Trophoblast cell (in vitro differentiated cells and primary cell): ENCODE data around the gene ISM1.
A peak's percentile ranks its signal among the peaks of the same experiment; 100 is the strongest.

ENCODE experiments used
- DNase-seq, 2 donors: peaks; one replicate each; pipeline ENCODE4 v3.0.0-alpha.2; 2016
- H2AFZ ChIP-seq: 2 replicates; pipeline ENCODE4 v1.6.1; 2013; ENCODE audit warnings: low read length, moderate library complexity, mild to moderate bottlenecking; ENCODE audit not compliant: insufficient read depth, poor library complexity
- H2AK5ac ChIP-seq: 2 replicates; pipeline ENCODE4 v1.6.1; 2013; ENCODE audit warnings: mild to moderate bottlenecking, low read length
- H2BK120ac ChIP-seq: 2 replicates; pipeline ENCODE4 v1.6.1; 2013; ENCODE audit warnings: low read length, mild to moderate bottlenecking, moderate library complexity; ENCODE audit not compliant: insufficient read depth, poor library complexity
- H2BK12ac ChIP-seq: 2 replicates; pipeline ENCODE4 v1.6.1; 2013; ENCODE audit warnings: mild to moderate bottlenecking, low read length, moderate library complexity
- H2BK5ac ChIP-seq: 2 replicates; pipeline ENCODE4 v1.6.1; 2013; ENCODE audit warnings: low read length, low read depth, moderate library complexity, mild to moderate bottlenecking; ENCODE audit not compliant: poor library complexity
- H3K14ac ChIP-seq: 2 replicates; pipeline ENCODE4 v1.6.1; 2013; ENCODE audit warnings: mild to moderate bottlenecking, low read length
- H3K18ac ChIP-seq: 2 replicates; pipeline ENCODE4 v1.6.1; 2013; ENCODE audit warnings: mild to moderate bottlenecking, low read length
- H3K23ac ChIP-seq: 2 replicates; pipeline ENCODE4 v1.6.1; 2013; ENCODE audit warnings: low read length
- H3K27ac ChIP-seq: 2 replicates; pipeline ENCODE4 v1.5.1; 2013; ENCODE audit warnings: low read depth, mild to moderate bottlenecking, inconsistent platforms, low read length, moderate library complexity
- H3K27me3 ChIP-seq: 2 replicates; pipeline ENCODE4 v1.6.1; 2013; ENCODE audit warnings: inconsistent platforms, mild to moderate bottlenecking, low read length, moderate library complexity; ENCODE audit not compliant: insufficient read depth
- H3K36me3 ChIP-seq, 2 experiments: 1 replicate in 1 of 2; 2 replicates in 1 of 2; pipeline ENCODE4 v1.6.1; 2013; ENCODE audit warnings: low read length in 2 of 2, mild to moderate bottlenecking in 2 of 2, moderate library complexity in 1 of 2; ENCODE audit not compliant: insufficient read depth in 2 of 2, control insufficient read depth in 1 of 2
- H3K4ac ChIP-seq: 2 replicates; pipeline ENCODE4 v1.6.1; 2013; ENCODE audit warnings: low read depth, mild to moderate bottlenecking, low read length, moderate library complexity
- H3K4me1 ChIP-seq, 2 experiments: 1 replicate in 1 of 2; 2 replicates in 1 of 2; pipeline ENCODE4 v1.6.1; 2013; ENCODE audit warnings: low read length in 2 of 2, mild to moderate bottlenecking in 2 of 2, moderate library complexity in 1 of 2; ENCODE audit not compliant: insufficient read depth in 2 of 2, control insufficient read depth in 1 of 2
- H3K4me2 ChIP-seq: 2 replicates; pipeline ENCODE4 v1.6.1; 2013; ENCODE audit warnings: inconsistent platforms, mild to moderate bottlenecking, low read length, moderate library complexity
- H3K4me3 ChIP-seq: 2 replicates; pipeline ENCODE4 v1.5.1; 2013; ENCODE audit warnings: mild to moderate bottlenecking, low read depth, low read length, inconsistent platforms
- H3K79me1 ChIP-seq: one replicate; pipeline ENCODE4 v1.6.1; 2013; ENCODE audit warnings: low read length
- H3K79me2 ChIP-seq: 2 replicates; pipeline ENCODE4 v1.6.1; 2013; ENCODE audit warnings: low read length, mild to moderate bottlenecking; ENCODE audit not compliant: control insufficient read depth, insufficient read depth, poor library complexity
- H3K9ac ChIP-seq: 2 replicates; pipeline ENCODE4 v1.6.1; 2013; ENCODE audit warnings: mild to moderate bottlenecking, low read length
- H3K9me3 ChIP-seq: 2 replicates; pipeline ENCODE4 v1.6.1; 2013; ENCODE audit warnings: low read depth, mild to moderate bottlenecking, control low read depth, inconsistent platforms, low read length; ENCODE audit not compliant: insufficient read depth
- H4K12ac ChIP-seq: 2 replicates; pipeline ENCODE4 v1.6.1; 2013; ENCODE audit warnings: low read depth, mild to moderate bottlenecking, low read length, moderate library complexity
- H4K8ac ChIP-seq: 2 replicates; pipeline ENCODE4 v1.6.1; 2013; ENCODE audit warnings: low read depth, mild to moderate bottlenecking, low read length, moderate library complexity
- H4K91ac ChIP-seq: one replicate; pipeline ENCODE4 v1.6.1; 2013; ENCODE audit warnings: low read depth, mild to moderate bottlenecking, low read length, moderate library complexity
- WGBS: extraction: QIAGEN DNeasy Blood & Tissue Kit; methylation state at CpG from one replicate; pipeline ENCODE4 v1.1.7; 2013; ENCODE audit warnings: missing lambda C conversion rate; ENCODE audit not compliant: insufficient read length, insufficient coverage; ENCODE audit errors: extremely low coverage; 5-methylcytosine and 5-hydroxymethylcytosine counted together

ISM1 gene

DNA sequence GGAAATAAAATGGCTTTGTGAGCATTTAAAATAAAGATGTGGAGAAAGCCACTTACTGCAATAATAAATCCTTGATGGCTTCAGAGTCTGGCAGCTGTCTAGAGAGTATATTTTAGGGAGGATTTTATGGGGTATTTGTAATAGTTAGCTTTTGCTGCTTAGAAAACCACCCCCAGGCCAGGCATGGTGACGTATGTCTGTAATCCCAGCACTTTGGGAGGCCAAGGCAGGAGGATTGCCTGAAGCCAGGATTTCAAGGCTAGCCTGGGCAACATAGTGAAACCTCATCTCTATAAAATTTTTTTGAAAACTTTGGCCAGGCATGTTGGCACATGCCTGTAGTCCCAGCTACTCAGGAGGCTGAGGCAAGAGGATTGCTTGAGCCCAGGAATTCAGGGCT is 63.8 kb downstream of the ISM1 start:
- WGBS, result no CpG with 5 or more reads among the region's 1 CpG
- H3K4me1 ChIP-seq, result no peaks in the 10 kb centered on the region
- H2BK5ac ChIP-seq, result no peak overlapping the region
- no peak overlapping the region for H2AFZ ChIP-seq
- H3K4ac ChIP-seq, result no peak overlapping the region
- H3K79me1 ChIP-seq, result peaks cover 2% of the 10 kb centered on the region
- no peak overlapping the region for H3K18ac ChIP-seq
- no peaks in the 10 kb centered on the region for H3K79me2 ChIP-seq
- H4K91ac ChIP-seq, result no peak overlapping the region
- DNase-seq, result peak in 1 of 2 donors; percentile 11
- no peak overlapping the region for H4K12ac ChIP-seq
- no peak overlapping the region for H3K9ac ChIP-seq
- no peak overlapping the region for H3K4me3 ChIP-seq
- H3K27me3 ChIP-seq, result no peaks in the 10 kb centered on the region
- H2BK12ac ChIP-seq, result no peak overlapping the region
- H3K14ac ChIP-seq, result no peak overlapping the region
- no peak overlapping the region for H3K4me2 ChIP-seq
- H2AK5ac ChIP-seq, result no peak overlapping the region
- H3K27ac ChIP-seq, result no peak overlapping the region
- no peak overlapping the region for H2BK120ac ChIP-seq
- no peaks in the 10 kb centered on the region for H3K36me3 ChIP-seq
- no peak overlapping the region for H4K8ac ChIP-seq
- H3K9me3 ChIP-seq, result no peaks in the 10 kb centered on the region
- no peak overlapping the region for H3K23ac ChIP-seq

DNA sequence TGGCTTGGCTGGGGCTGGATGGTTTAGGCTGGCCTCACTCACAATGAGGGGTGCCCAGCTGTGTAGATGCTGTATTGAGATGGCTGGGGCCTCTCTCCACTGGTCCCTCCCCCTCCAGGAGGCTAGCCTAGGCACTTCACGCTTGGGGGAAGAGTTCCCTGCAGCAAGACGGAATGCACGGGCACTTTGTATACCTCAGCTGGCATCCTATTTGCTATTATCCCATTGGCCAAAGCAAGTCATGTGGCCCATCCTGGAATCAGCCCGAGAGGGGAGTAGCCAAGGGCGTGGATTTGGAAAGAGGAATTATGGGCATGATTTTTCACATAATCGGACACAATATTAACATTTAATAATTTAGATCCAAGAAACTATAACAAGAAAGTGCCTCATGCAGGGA is 64.3 kb downstream of the ISM1 start:
- no peak overlapping the region for H3K14ac ChIP-seq
- H3K79me2 ChIP-seq, result no peaks in the 10 kb centered on the region
- H4K12ac ChIP-seq, result no peak overlapping the region
- no peak overlapping the region for H3K9ac ChIP-seq
- H2AFZ ChIP-seq, result no peak overlapping the region
- WGBS, result no CpG with 5 or more reads among the region's 6 CpGs
- no peaks in the 10 kb centered on the region for H3K27me3 ChIP-seq
- H3K4me3 ChIP-seq, result no peak overlapping the region
- H3K23ac ChIP-seq, result no peak overlapping the region
- peak overlapping the region; percentile 79 for H2BK12ac ChIP-seq
- H3K79me1 ChIP-seq, result peaks cover 2% of the 10 kb centered on the region
- H3K4me1 ChIP-seq, result no peaks in the 10 kb centered on the region
- DNase-seq, result no peak
- H2BK120ac ChIP-seq, result peak overlapping the region; percentile 59
- H4K8ac ChIP-seq, result peak overlapping the region; percentile 23
- H2BK5ac ChIP-seq, result peak overlapping the region; percentile 35
- no peaks in the 10 kb centered on the region for H3K9me3 ChIP-seq
- H2AK5ac ChIP-seq, result no peak overlapping the region
- H3K27ac ChIP-seq, result no peak overlapping the region
- H3K36me3 ChIP-seq, result no peaks in the 10 kb centered on the region
- no peak overlapping the region for H3K18ac ChIP-seq
- no peak overlapping the region for H3K4ac ChIP-seq
- H4K91ac ChIP-seq, result no peak overlapping the region
- H3K4me2 ChIP-seq, result no peak overlapping the region

DNA sequence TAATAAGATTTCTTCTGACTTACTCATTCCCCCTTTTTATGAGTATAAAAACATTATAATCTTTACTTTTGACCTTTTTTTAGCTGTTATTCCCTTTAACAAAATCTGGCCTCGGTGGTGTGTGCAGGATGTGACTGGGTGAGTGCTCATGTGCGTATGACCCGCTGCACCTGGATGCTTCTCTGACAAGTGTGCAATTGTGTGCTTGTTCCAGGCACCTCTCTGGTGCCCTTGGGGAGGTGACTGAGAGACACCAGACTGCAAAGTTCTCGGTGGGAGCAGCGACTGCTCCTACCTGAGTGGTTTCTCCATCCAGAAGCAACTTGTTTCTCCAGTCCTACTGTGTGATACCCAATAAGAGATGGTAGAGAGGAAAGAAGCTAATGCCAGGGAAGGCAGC is 65.0 kb downstream of the ISM1 start:
- Histone ChIP-seq H3K18ac (no peak overlapping the region), H3K4me3 (no peak overlapping the region), H3K4me2 (no peak overlapping the region), H3K79me1 (peaks cover 2% of the 10 kb centered on the region), H2BK120ac (no peak overlapping the region), H4K12ac (no peak overlapping the region), H3K4ac (no peak overlapping the region), H3K27me3 (no peaks in the 10 kb centered on the region), H3K36me3 (no peaks in the 10 kb centered on the region), H4K8ac (no peak overlapping the region), H2BK5ac (no peak overlapping the region), H4K91ac (no peak overlapping the region), H2BK12ac (no peak overlapping the region), H3K4me1 (no peaks in the 10 kb centered on the region), H2AFZ (no peak overlapping the region), H3K14ac (no peak overlapping the region), H3K9ac (no peak overlapping the region), H2AK5ac (no peak overlapping the region), H3K23ac (no peak overlapping the region), H3K9me3 (no peaks in the 10 kb centered on the region), H3K79me2 (no peaks in the 10 kb centered on the region), H3K27ac (no peak overlapping the region)
- DNase-seq, result no peak
- WGBS, result no CpG with 5 or more reads among the region's 5 CpGs

DNA sequence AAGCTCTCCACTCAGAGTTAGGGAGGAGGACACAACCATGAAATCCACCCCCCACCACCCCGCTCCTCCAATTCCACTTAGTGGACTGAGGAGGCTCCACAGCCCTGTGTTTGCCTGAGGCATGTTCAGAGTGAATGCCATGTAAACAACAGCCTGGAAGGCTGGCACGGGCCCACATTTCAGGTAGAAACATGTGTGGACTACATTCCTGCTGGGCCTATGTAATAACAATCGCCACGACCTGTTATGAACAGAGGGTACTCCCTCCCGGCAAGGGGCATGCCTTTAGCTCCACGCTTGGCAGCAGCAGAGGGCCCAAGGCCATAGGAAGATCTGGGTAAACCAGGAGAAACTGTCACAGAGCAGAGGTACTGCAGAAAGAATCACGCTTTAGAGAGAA is 65.5 kb downstream of the ISM1 start:
- no peaks in the 10 kb centered on the region for H3K27me3 ChIP-seq
- no peak overlapping the region for H3K4me3 ChIP-seq
- no peak overlapping the region for H2BK5ac ChIP-seq
- no peak overlapping the region for H3K4ac ChIP-seq
- no peak overlapping the region for H3K4me2 ChIP-seq
- no peak overlapping the region for H3K27ac ChIP-seq
- no peak overlapping the region for H3K23ac ChIP-seq
- WGBS, result no CpG with 5 or more reads among the region's 7 CpGs
- H2BK12ac ChIP-seq, result no peak overlapping the region
- H4K91ac ChIP-seq, result no peak overlapping the region
- no peak overlapping the region for H3K14ac ChIP-seq
- no peak overlapping the region for H4K8ac ChIP-seq
- no peak overlapping the region for H3K9ac ChIP-seq
- no peak overlapping the region for H2AK5ac ChIP-seq
- no peaks in the 10 kb centered on the region for H3K9me3 ChIP-seq
- no peaks in the 10 kb centered on the region for H3K36me3 ChIP-seq
- no peak overlapping the region for H4K12ac ChIP-seq
- H3K79me1 ChIP-seq, result peaks cover 2% of the 10 kb centered on the region
- H2AFZ ChIP-seq, result no peak overlapping the region
- H3K4me1 ChIP-seq, result no peaks in the 10 kb centered on the region
- H2BK120ac ChIP-seq, result no peak overlapping the region
- no peak for DNase-seq
- no peak overlapping the region for H3K18ac ChIP-seq
- no peaks in the 10 kb centered on the region for H3K79me2 ChIP-seq
